ENCODE measurements around the gene TMPRSS15.

The TMPRSS15 gene

GRCh38 chr21:18349468-18349867 is 54.1 kb downstream of the TMPRSS15 start:
- DNase-seq (ENCODE audit: low read depth in 2 of 2), result no peak

GRCh38 chr21:18340387-18340942 is 63.1 kb downstream of the TMPRSS15 start:
- no peak for DNase-seq (ENCODE audit: low read depth in 2 of 2)

GRCh38 chr21:18335651-18336236 is 67.8 kb downstream of the TMPRSS15 start:
- no peak for DNase-seq (ENCODE audit: low read depth in 2 of 2)

- no peak for DNase-seq (ENCODE audit: low read depth in 2 of 2)
Observed at GRCh38 chr21:18334066-18334465, 69.5 kb downstream of the TMPRSS15 start.

GRCh38 chr21:18318156-18318555 is 85.4 kb downstream of the TMPRSS15 start:
- no peak for DNase-seq (ENCODE audit: low read depth in 2 of 2)

- no peak for DNase-seq (ENCODE audit: low read depth in 2 of 2)
Observed at GRCh38 chr21:18298228-18298627, 105.4 kb downstream of the TMPRSS15 start.

GRCh38 chr21:18294100-18294499 is 109.5 kb downstream of the TMPRSS15 start:
- no peak for DNase-seq (ENCODE audit: low read depth in 2 of 2)

- no peak for DNase-seq (ENCODE audit: low read depth in 2 of 2)
Observed at GRCh38 chr21:18289876-18290275, 113.7 kb downstream of the TMPRSS15 start.

- DNase-seq (ENCODE audit: low read depth in 2 of 2), result no peak
Observed at GRCh38 chr21:18285379-18285778, 118.2 kb downstream of the TMPRSS15 start.

GRCh38 chr21:18275781-18276180 is 127.8 kb downstream of the TMPRSS15 start:
- DNase-seq (ENCODE audit: low read depth in 2 of 2), result no peak

- no peak for DNase-seq (ENCODE audit: low read depth in 2 of 2)
Observed at GRCh38 chr21:18274370-18274769, 129.2 kb downstream of the TMPRSS15 start.

GRCh38 chr21:18273400-18273799 is 130.2 kb downstream of the TMPRSS15 start:
- DNase-seq (ENCODE audit: low read depth in 2 of 2), result no peak

- DNase-seq (ENCODE audit: low read depth in 2 of 2), result no peak
Observed at GRCh38 chr21:18269856-18270255, 133.7 kb downstream of the TMPRSS15 start.

GRCh38 chr21:18268906-18269305 is 134.7 kb downstream of the TMPRSS15 start:
- no peak for DNase-seq (ENCODE audit: low read depth in 2 of 2)

- no peak for DNase-seq (ENCODE audit: low read depth in 2 of 2)
Observed at GRCh38 chr21:18267496-18267895, 136.1 kb downstream of the TMPRSS15 start.

- no peak for DNase-seq (ENCODE audit: low read depth in 2 of 2)
Observed at GRCh38 chr21:18265944-18266343, 137.6 kb downstream of the TMPRSS15 start.

GRCh38 chr21:18253799-18254198 is 149.8 kb downstream of the TMPRSS15 start:
- DNase-seq (ENCODE audit: low read depth in 2 of 2), result no peak

- DNase-seq (ENCODE audit: low read depth in 2 of 2), result no peak
Observed at GRCh38 chr21:18253221-18253620, 150.4 kb downstream of the TMPRSS15 start.

GRCh38 chr21:18252680-18253079 is 150.9 kb downstream of the TMPRSS15 start:
- DNase-seq (ENCODE audit: low read depth in 2 of 2), result no peak

- DNase-seq (ENCODE audit: low read depth in 2 of 2), result no peak
Observed at GRCh38 chr21:18252256-18252655, 151.3 kb downstream of the TMPRSS15 start.

GRCh38 chr21:18251065-18251464 is 152.5 kb downstream of the TMPRSS15 start:
- DNase-seq (ENCODE audit: low read depth in 2 of 2), result no peak

- DNase-seq (ENCODE audit: low read depth in 2 of 2), result no peak
Observed at GRCh38 chr21:18249672-18250071, 153.9 kb downstream of the TMPRSS15 start.

- DNase-seq (ENCODE audit: low read depth in 2 of 2), result no peak
Observed at GRCh38 chr21:18248171-18248570, 155.4 kb downstream of the TMPRSS15 start.

- DNase-seq (ENCODE audit: low read depth in 2 of 2), result no peak
Observed at GRCh38 chr21:18245464-18245967, 158.1 kb downstream of the TMPRSS15 start.

Measured in stimulated activated CD4-positive, alpha-beta T cell treated with anti-CD3 and anti-CD28 coated beads, Interleukin-1b, Interleukin-23, amount 100 ng/mL, for 4 hours (primary cell).